GM23248 (cell line): ENCODE measurements around the gene ITPA. TPM values are rescaled to one million over a fixed set of nuclear protein-coding genes. Genes with fewer than 3 reads are reported as not detected.

Experiments
- DNase-seq: peaks from one replicate; pipeline ENCODE4 v3.0.0-alpha.2; 2015
- H2AFZ ChIP-seq: fragments of 200-600 bp; sonication (generic); 2 replicates; pipeline ENCODE4 v1.6.1; 2016; ENCODE audit warnings: antibody characterized with exemption
- H3F3A ChIP-seq: fragments of 200-600 bp; sonication (generic); 2 replicates; pipeline ENCODE4 v1.6.1; 2016; ENCODE audit warnings: mild to moderate bottlenecking, antibody characterized with exemption, mixed run types; ENCODE audit not compliant: insufficient read depth
- H3K27ac ChIP-seq: fragments of 200-600 bp; sonication (generic); 2 replicates; pipeline ENCODE4 v1.5.1; 2016; ENCODE audit warnings: mild to moderate bottlenecking
- H3K27me3 ChIP-seq: fragments of 200-600 bp; sonication (generic); replicated peaks from 2 replicates; pipeline ENCODE4 v1.6.1; 2016; ENCODE audit warnings: mild to moderate bottlenecking; ENCODE audit not compliant: insufficient read depth
- H3K36me3 ChIP-seq: fragments of 200-600 bp; sonication (generic); 2 replicates; pipeline ENCODE4 v1.6.1; 2016; ENCODE audit warnings: low read depth, mild to moderate bottlenecking
- H3K4me1 ChIP-seq: fragments of 200-600 bp; sonication (generic); 2 replicates; pipeline ENCODE4 v1.6.1; 2016; ENCODE audit warnings: mild to moderate bottlenecking; ENCODE audit not compliant: insufficient read depth
- H3K4me2 ChIP-seq: fragments of 200-600 bp; sonication (generic); one replicate; pipeline ENCODE4 v1.6.1; 2016; ENCODE audit warnings: mild to moderate bottlenecking; ENCODE audit not compliant: unreplicated experiment
- H3K4me3 ChIP-seq: fragments of 200-600 bp; sonication (generic); 2 replicates; pipeline ENCODE4 v1.5.1; 2016; ENCODE audit warnings: mild to moderate bottlenecking
- H3K79me2 ChIP-seq: fragments of 200-600 bp; sonication (generic); 2 replicates; pipeline ENCODE4 v1.6.1; 2016; ENCODE audit warnings: mild to moderate bottlenecking; ENCODE audit not compliant: insufficient read depth
- H3K9ac ChIP-seq: fragments of 200-600 bp; sonication (generic); 2 replicates; pipeline ENCODE4 v1.6.1; 2016; ENCODE audit warnings: mild to moderate bottlenecking
- H3K9me2 ChIP-seq: fragments of 200-600 bp; sonication (generic); 2 replicates; pipeline ENCODE4 v1.6.1; 2016; ENCODE audit warnings: mixed run types, mild to moderate bottlenecking, moderate library complexity; ENCODE audit not compliant: insufficient read depth
- H3K9me3 ChIP-seq: fragments of 200-600 bp; sonication (generic); one replicate; pipeline ENCODE4 v1.6.1; 2017; ENCODE audit warnings: low read depth
- H4K20me1 ChIP-seq: fragments of 200-600 bp; sonication (generic); 2 replicates; pipeline ENCODE4 v1.6.0; 2016; ENCODE audit not compliant: insufficient read depth
- EZH2 ChIP-seq: fragments of 200-600 bp; sonication (generic); IDR thresholded peaks from 2 replicates; pipeline ENCODE4 v1.6.1; 2018; ENCODE audit warnings: antibody characterized with exemption, mild to moderate bottlenecking; ENCODE audit not compliant: insufficient read depth, poor library complexity, severe bottlenecking
- EZH2phosphoT487 ChIP-seq: fragments of 200-600 bp; sonication (generic); IDR thresholded peaks from 2 replicates; pipeline ENCODE4 v1.6.1; 2018; ENCODE audit warnings: antibody characterized with exemption, moderate library complexity, mild to moderate bottlenecking, low read depth; ENCODE audit not compliant: insufficient read depth
- WGBS, 2 experiments: methylation state at CpG; one replicate each; pipeline ENCODE4 v1.1.6; 2015 to 2017; ENCODE audit warnings: low lambda C conversion rate in 2 of 2, low coverage in 1 of 2; ENCODE audit errors: missing lambda C conversion rate in 2 of 2; 5-methylcytosine and 5-hydroxymethylcytosine counted together
- in situ Hi-C: fragments of 300-500 bp; cut with MboI; formaldehyde crosslinking; loops from 2 replicates; pipeline ENCODE4 v1.15.0; 2020
- polyA plus RNA-seq: library from polyadenylated mRNA; unstranded; fragments of >200 nt; fragmentation: Nextera tagmentation; extraction: Ambion mirVana; gene quantifications from 2 replicates; pipeline ENCODE4 v1.2.1, GENCODE V29; 2016
- total RNA-seq: library from RNA; depleted of rRNA; stranded (reverse); fragments of >200 nt; shearing (Covaris generic); gene quantifications from 2 replicates; pipeline ENCODE4 v1.2.3, GENCODE V29; 2014

ITPA gene
- total and polyA plus RNA-seq, 2 experiments from 2014 or later: 43.6 to 63.8 TPM

GRCh38 chr20:3221398-3222226 lies 12.3 kb downstream of the ITPA start:
- TF ChIP-seq EZH2phosphoT487: no peak
- TF ChIP-seq EZH2: no peak
- Histone ChIP-seq H4K20me1 (no peaks in the 10 kb centered on the region), H3K9ac (no peak overlapping the region), H3K9me3 (no peaks in the 10 kb centered on the region), H3K27ac (no peak overlapping the region), H2AFZ (no peak overlapping the region), H3K36me3 (peaks cover 10% of the 10 kb centered on the region; the same call in 1 of the 2 replicates), H3K79me2 (no peaks in the 10 kb centered on the region), H3F3A (no peaks in the 10 kb centered on the region), H3K9me2 (no peaks in the 10 kb centered on the region), H3K27me3 (no peaks in the 10 kb centered on the region), H3K4me1 (no peaks in the 10 kb centered on the region), H3K4me3 (no peak overlapping the region), H3K4me2 (no peak overlapping the region)
- in situ Hi-C loops: no loop called here
- 93% methylated on average over 17 to 18 of the region's 18 CpGs for WGBS, 2 experiments
- DNase-seq: no peak

- 92 to 96% methylated on average over 20 to 25 of the region's 25 CpGs for WGBS, 2 experiments
- Histone ChIP-seq H3K9me2 (no peaks in the 10 kb centered on the region), H3K79me2 (no peaks in the 10 kb centered on the region), H2AFZ (no peak overlapping the region), H3K27me3 (no peaks in the 10 kb centered on the region), H3F3A (no peaks in the 10 kb centered on the region), H3K4me1 (no peaks in the 10 kb centered on the region), H3K4me2 (no peak overlapping the region), H3K9me3 (no peaks in the 10 kb centered on the region), H3K4me3 (no peak overlapping the region), H3K27ac (no peak overlapping the region), H4K20me1 (no peaks in the 10 kb centered on the region), H3K36me3 (peaks cover 10% of the 10 kb centered on the region; the same call in 1 of the 2 replicates), H3K9ac (no peak overlapping the region)
- TF ChIP-seq EZH2 (no peak), EZH2phosphoT487 (no peak)
- in situ Hi-C loops: no loop called here
- no peak for DNase-seq
Measured at GRCh38 chr20:3222635-3223600, 13.6 kb downstream of the ITPA start.

GRCh38 chr20:3223651-3223993 lies 14.3 kb downstream of the ITPA start:
- 90 to 92% methylated on average over 6 of the region's 6 CpGs for WGBS, 2 experiments
- no peaks in the 10 kb centered on the region for H3K27me3 ChIP-seq
- H3K4me3 ChIP-seq: no peak overlapping the region
- no peak overlapping the region for H3K27ac ChIP-seq
- H3K9me3 ChIP-seq: no peaks in the 10 kb centered on the region
- H2AFZ ChIP-seq: no peak overlapping the region
- H3F3A ChIP-seq: no peaks in the 10 kb centered on the region
- H3K4me1 ChIP-seq: no peaks in the 10 kb centered on the region
- no peak for DNase-seq
- TF ChIP-seq EZH2 (no peak), EZH2phosphoT487 (no peak)
- peaks cover 10% of the 10 kb centered on the region; the same call in 1 of the 2 replicates for H3K36me3 ChIP-seq
- H3K4me2 ChIP-seq: no peak overlapping the region
- in situ Hi-C loops: no loop called here
- no peaks in the 10 kb centered on the region for H4K20me1 ChIP-seq
- H3K9me2 ChIP-seq: no peaks in the 10 kb centered on the region
- H3K9ac ChIP-seq: no peak overlapping the region
- no peaks in the 10 kb centered on the region for H3K79me2 ChIP-seq

GRCh38 chr20:3223994-3224680 lies 14.8 kb downstream of the ITPA start:
- no peak for TF ChIP-seq EZH2
- no peak for TF ChIP-seq EZH2phosphoT487
- in situ Hi-C loops: no loop called here
- WGBS, 2 experiments: 92 to 94% methylated on average over 18 to 20 of the region's 20 CpGs
- H3K9me2 ChIP-seq: no peaks in the 10 kb centered on the region
- H3K27me3 ChIP-seq: no peaks in the 10 kb centered on the region
- H3K9me3 ChIP-seq: no peaks in the 10 kb centered on the region
- no peak overlapping the region for H2AFZ ChIP-seq
- no peak for DNase-seq
- peaks cover 10% of the 10 kb centered on the region; the same call in 1 of the 2 replicates for H3K36me3 ChIP-seq
- H3K79me2 ChIP-seq: no peaks in the 10 kb centered on the region
- no peak overlapping the region for H3K4me2 ChIP-seq
- H3F3A ChIP-seq: no peaks in the 10 kb centered on the region
- H3K4me3 ChIP-seq: no peak overlapping the region
- H3K27ac ChIP-seq: no peak overlapping the region
- H4K20me1 ChIP-seq: no peaks in the 10 kb centered on the region
- H3K9ac ChIP-seq: no peak overlapping the region
- no peaks in the 10 kb centered on the region for H3K4me1 ChIP-seq
